GM18498 (cell line): ENCODE data around the gene TSPAN17.

ENCODE experiments used
- ATAC-seq: cut with Tn5 transposase; IDR thresholded peaks from one replicate; pipeline ENCODE4 v1.9.1; 2021; ENCODE audit warnings: mild to moderate bottlenecking, moderate library complexity; ENCODE audit not compliant: unreplicated experiment

TSPAN17 gene

GRCh38 chr5:176639981-176640380 is 7.3 kb upstream of the TSPAN17 start:
- ATAC-seq, result no peak

- no peak for ATAC-seq
Measured at GRCh38 chr5:176640616-176641015, 6.7 kb upstream of the TSPAN17 start.

DNA sequence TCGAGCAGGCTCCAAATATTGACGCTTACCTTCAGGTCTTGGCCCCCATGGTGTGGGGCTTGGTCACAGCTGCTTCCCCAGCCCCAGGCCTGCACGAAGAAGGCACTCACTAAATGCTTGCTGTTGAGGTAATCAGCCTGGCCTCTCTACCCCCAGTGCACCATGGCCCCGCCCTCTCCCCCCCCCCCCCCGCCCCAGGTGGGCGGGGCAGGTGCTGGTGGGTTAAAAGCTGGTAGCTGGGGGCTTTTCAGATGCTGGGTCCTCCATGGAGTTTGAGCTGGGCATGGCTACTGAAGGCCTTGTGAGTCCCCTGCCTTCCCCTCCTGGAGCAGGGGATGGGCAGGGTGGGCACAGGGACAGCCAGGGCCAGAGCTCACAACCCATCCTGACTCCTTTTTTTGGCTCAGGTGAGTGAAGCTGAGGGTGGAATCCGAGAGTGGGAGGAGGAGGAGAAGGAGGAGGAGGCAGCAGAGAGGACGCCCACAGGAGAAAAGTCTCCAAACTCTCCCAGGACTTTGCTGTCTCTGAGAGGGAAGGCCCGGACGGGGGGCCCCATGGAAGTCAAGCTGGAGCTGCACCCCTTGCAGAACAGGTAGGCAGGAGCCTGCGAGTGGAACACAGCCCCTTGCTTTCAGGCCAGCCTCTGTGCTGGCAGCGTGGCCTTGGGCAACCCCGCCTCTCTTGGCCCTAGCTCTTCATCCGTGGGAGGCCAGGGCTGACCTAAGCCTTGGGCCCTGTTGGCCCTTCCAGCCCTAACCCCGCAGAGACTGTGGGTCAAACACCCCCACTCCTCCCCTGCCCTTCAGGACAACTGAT is 4.4 kb upstream of the TSPAN17 start:
- no peak for ATAC-seq

- no peak for ATAC-seq
Measured at GRCh38 chr5:176643491-176644219, 3.6 kb upstream of the TSPAN17 start.

GRCh38 chr5:176644294-176644693 is 3.0 kb upstream of the TSPAN17 start:
- no peak for ATAC-seq

DNA sequence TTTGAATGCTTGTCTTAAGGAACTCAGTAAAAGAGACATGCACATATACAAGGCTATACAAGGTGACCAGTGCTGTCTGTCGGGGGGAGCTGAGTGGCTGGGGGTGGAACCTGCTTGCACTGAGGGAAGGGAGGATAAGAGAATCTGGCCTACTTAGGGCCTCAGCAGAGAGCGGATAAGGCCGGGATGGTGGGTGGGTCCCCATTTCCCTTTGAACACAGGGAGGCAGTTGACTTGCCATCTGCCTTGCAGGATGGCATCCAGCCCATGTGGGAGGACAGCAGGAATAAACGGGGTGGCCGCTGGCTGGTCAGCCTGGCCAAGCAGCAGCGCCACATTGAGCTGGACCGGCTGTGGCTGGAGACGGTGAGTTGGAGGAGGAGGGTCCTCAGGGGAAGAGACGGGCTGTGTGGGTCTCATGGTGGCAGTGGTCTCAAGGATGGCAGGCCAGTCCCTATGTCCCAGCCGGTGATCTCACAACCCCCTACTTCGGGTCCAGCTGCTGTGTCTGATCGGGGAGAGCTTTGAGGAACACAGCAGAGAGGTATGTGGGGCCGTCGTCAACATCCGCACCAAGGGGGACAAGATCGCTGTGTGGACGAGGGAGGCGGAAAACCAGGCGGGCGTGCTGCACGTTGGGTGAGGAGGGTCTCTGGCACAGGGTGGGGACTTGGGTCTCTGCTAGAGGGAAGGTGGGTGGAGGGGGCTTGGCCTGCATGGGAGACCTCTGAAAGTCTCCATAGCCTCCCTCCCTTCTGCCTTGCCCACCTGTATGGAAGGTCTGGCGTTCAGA is 2.2 kb upstream of the TSPAN17 start:
- ATAC-seq, result no peak

- no peak for ATAC-seq
Measured at GRCh38 chr5:176646049-176646706, 1.1 kb upstream of the TSPAN17 start.

DNA sequence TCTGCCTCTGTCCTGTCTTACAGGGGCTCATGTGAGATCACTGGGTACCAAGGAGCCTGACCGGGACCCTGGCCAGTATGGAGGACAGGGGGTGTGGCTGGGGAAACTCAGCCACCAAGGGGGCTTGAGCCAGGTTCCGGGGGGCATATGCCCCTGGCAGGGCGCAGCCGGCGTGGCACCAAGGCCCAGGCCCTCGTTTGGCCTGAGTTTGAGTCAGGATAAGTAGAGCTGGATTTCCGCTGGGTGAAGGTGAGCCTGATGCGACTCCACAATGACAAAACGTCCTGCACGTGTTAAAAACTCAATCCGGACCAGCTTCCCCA is 616 bp upstream of the TSPAN17 start:
- ATAC-seq, result peak; percentile 9

DNA sequence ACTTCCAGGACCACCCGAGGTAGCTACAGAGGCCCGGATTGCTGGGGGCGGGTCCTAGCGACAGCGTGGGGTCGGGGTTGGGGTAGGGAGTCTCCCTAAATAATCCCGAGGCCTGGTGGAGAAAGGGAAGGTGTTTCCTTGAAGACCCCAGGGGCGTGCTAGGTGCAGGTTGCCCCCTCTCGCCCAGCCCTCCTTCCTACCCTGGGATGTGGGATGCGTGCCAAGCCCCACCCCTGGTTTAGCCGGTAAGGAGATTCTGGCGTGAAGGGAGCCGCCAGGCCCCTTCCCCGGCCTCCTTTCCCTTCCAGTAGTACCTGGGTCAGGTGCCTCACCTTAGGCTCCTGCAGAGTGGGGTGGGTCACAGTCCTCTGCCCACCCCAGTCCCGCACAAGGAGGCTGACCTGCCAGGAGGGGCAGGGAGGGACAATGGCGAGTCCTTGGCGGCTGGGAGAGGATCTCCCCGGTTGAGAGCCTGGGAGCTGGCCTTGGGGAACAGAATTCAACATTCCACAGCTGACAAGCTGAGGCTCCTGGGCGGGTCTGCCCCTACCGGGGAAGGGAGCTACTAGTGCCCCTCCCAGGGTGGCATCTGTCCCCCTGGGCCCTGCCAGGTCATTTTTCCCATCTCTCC is 674 bp downstream of the TSPAN17 start:
- ATAC-seq, result no peak

DNA sequence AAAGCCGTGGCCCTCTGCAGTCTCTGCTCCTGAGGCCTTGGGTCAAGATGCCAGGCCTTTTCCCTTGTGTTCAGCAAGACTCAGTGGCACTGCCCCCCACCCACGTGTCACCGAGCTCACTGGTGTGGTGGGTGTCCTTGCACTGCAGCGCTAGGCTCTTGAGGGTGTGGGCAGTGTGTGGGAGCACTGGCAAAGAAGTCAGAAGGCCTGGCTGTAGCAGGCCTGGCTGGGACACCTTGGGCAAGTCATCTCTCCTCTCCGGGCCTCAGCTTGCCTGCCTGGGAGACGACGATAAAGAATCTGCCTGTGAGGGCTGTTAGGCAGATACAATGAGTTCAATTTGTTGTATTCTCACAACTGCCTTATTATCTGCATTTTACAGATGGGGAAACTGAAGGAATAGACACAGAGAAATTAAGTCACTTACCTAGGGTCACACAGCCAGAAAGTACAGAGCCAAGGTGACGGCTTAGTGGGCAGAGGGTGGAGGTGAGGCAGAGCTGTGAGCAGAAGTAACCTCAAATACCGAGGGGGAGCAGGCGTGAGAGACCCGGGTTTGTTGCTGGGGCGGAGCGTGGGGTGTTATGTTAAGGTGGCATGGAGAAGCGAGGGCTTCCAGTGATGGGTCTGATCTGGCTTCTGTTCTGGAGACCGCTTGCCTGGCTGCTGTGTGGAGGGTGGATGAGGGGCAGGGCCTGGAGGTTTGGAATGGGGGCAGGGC is 1.4 kb downstream of the TSPAN17 start:
- ATAC-seq, result no peak

DNA sequence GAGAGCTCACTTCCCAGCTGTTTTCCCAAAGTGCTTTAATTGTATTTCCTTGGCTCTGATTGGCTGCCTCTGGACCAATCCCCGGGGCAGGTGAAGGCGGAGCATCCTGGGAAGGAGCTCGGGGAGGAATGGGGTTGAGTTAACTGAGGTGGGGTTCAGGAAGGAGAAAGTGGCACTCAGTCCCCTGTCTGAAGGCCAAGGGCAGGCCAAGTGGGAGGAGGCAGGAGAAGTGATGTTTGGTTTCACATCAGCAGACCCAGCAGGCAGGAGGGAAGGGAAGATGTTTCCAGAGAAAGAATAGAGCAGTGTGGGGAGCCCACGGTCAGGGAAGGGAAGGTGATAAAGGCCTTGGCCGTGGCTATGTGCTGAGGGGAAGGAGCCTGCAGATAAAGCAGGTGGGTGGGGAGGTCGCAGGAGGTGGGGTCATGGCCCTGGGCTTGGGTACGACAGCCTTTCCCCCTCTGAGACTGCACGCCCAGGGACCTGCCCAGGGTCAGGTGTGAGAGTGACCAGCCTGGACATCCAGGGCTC is 3.1 kb downstream of the TSPAN17 start:
- no peak for ATAC-seq

DNA sequence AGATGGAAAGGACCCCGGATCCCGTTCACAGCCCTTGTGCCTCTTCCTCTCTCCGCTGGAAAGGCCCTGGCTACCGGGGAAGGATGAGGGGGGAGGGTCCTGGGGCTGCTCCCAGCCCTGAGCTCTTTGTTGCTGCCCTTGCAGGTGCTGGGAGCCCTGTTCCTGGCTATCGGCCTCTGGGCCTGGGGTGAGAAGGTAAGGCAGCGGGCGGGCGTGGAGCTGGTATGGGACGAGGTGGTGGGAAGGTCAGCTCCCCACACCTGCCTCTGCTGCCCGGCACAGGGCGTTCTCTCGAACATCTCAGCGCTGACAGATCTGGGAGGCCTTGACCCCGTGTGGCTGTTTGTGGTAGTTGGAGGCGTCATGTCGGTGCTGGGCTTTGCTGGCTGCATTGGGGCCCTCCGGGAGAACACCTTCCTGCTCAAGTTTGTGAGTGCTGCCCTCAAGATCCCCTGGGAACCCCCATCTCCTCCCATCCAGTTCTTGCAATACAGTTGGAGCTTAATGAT is 4.2 kb downstream of the TSPAN17 start:
- no peak for ATAC-seq

DNA sequence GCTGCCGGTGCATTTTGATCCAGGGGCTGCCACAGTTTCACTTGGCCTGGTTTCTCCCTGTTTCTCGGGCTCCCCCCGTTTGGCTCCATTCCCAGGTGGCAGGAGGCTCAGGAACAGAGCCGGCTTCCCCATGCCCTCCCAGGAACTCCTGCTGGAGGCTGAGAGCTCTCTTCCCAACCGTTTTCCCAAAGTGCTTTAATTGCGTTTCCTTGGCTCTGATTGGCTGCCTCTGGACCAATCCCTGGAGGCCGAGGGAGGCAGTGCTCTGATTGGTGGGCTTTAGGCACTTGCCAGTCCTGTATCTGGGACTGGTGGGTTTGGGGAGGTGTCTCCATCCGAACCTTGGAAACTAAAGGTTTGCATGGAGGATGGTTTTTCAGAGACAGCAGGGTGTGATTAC is 4.9 kb downstream of the TSPAN17 start:
- ATAC-seq, result no peak

DNA sequence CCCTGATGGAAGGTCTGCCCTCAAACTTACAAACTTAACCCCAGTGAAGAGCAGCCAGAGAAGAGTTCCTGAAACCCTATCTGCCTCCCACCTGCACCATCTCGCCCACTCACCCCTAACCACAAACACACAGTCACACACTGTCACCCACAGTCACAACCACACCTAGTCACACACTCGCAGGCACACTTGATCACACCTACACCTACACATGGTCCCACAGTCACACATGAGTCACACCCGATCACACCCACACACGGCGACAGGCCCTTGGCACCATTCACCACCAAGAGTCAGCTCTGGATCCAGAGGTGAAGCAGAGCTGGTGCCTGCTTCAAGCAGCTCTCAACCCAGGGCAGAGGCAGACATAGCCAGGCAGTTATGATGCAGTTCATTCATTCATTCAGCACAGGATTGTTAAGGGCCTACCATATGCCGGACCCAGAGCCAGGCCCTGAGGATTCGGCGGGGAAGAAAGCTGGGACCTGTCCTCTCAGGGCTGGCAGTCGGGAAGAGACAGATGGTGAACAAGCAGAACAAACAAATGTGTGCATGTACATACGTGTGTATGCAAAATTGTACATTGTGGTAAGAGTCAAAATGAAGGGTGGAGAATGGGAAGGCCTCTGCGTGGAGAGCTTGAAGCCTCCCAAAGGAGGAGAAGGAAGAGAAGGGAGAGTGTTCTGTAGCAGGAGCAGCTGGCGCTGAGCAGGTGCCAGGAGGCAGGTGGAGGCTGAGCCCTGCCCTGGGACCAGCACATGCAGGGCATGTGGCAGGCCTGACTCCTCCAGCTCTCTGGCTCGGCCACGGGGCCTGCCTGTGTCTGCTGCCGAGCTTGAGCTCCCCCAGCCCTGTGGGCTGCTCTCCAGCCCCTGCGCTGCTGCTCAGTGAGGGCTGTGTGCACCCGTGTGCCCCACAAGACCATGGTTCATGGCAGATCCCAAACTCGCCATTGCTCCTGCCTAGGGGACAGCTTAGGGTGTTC is 6.4 kb downstream of the TSPAN17 start:
- no peak for ATAC-seq

DNA sequence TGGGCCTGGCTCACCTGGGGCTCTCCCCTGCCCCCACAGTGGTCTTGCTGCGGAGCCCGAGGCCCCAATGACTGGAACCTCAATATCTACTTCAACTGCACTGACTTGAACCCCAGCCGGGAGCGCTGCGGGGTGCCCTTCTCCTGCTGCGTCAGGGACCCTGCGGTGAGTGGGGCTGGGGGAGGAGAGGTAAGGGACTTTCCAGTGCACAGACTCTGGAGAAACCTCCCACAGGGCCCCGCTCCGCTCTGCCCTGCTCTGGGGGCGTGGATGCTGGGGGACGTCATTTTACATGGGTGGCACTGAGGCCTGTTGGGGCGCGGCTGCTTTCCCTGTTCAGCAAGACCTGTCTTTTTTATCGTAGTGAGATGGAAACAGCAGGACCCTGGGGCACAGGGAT is 7.6 kb downstream of the TSPAN17 start:
- ATAC-seq, result no peak

DNA sequence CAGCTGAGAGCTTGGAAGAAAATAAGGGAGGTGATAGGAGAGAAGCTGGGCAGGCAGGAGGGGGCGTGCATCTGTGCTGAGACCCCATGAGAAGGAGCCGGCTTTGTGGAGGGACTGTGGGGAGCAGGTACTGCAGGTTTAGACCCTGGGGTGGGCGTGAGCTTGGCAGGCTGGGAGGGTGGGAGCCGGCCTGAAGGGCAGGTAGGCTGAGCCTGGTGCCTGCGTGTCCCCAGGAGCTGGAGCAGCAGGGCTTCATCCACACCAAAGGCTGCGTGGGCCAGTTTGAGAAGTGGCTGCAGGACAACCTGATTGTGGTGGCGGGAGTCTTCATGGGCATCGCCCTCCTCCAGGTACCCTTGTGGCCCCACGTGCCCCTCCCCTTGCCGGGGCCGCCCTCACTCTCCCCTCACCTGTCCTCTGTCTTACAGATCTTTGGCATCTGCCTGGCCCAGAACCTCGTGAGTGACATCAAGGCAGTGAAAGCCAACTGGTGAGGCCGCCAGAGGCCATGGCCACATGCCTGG is 9.2 kb downstream of the TSPAN17 start:
- no peak for ATAC-seq

DNA sequence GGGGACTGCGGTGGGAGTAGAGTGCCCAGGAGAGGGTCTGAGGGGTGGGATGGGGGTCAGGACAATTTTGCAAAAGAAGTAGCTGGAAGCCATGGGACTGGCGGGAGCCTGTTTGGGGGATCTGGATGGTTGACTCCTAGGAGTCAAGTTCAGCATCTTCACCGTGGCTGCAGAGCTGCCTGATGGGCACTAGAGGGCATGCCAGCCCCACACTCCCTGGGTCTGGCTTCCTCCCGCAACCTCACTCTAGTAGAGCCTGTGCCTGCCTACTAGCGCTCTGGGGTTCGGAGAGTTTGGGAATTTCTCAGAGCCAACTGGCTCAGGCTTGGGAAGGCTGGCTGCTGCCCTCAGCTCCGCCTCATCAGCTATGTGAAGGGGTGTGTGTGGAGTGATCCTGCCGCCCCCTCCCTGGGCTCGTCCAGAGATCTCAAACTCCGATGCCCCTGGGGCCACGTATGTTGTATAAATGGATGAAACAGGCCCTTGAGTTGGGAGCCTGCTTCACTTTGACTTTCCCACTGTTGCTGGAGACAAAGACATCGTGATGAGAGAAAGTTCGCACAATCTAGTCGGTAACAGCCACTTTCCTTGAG is 10.8 kb downstream of the TSPAN17 start:
- peak; percentile 60 for ATAC-seq
